ENCODE results near the gene ME2.

ME2 gene

GRCh38 chr18:50861617-50862016 lies 17.3 kb upstream of the ME2 start:
- no peak for TF ChIP-seq CTCF (IDR thresholded peaks at IDR 0.05; ENCODE audit: insufficient read depth, low read depth, low read length, missing control alignments)
- no peak for DNase-seq (ENCODE audit: low read depth)
- no peak overlapping the region for H3K4me3 ChIP-seq (ENCODE audit: low read depth, low read length)

- no peak overlapping the region for H3K4me3 ChIP-seq (ENCODE audit: low read depth, low read length)
- no peak for DNase-seq (ENCODE audit: low read depth)
- TF ChIP-seq CTCF (IDR thresholded peaks at IDR 0.05; ENCODE audit: insufficient read depth, low read depth, low read length, missing control alignments) = no peak
Observed at GRCh38 chr18:50862401-50862800, 16.5 kb upstream of the ME2 start.

GRCh38 chr18:50863840-50864375 lies 15.0 kb upstream of the ME2 start:
- TF ChIP-seq CTCF (IDR thresholded peaks at IDR 0.05; ENCODE audit: insufficient read depth, low read depth, low read length, missing control alignments) = no peak
- no peak overlapping the region for H3K4me3 ChIP-seq (ENCODE audit: low read depth, low read length)
- DNase-seq (ENCODE audit: low read depth) = no peak

- no peak for TF ChIP-seq CTCF (IDR thresholded peaks at IDR 0.05; ENCODE audit: insufficient read depth, low read depth, low read length, missing control alignments)
- no peak overlapping the region for H3K4me3 ChIP-seq (ENCODE audit: low read depth, low read length)
- DNase-seq (ENCODE audit: low read depth) = peak; percentile 29
Observed at GRCh38 chr18:50866765-50867164, 12.2 kb upstream of the ME2 start.

GRCh38 chr18:50869150-50869549 lies 9.8 kb upstream of the ME2 start:
- DNase-seq (ENCODE audit: low read depth) = no peak
- H3K4me3 ChIP-seq (ENCODE audit: low read depth, low read length) = no peak overlapping the region
- no peak for TF ChIP-seq CTCF (IDR thresholded peaks at IDR 0.05; ENCODE audit: insufficient read depth, low read depth, low read length, missing control alignments)

- H3K4me3 ChIP-seq (ENCODE audit: low read depth, low read length) = no peak overlapping the region
- DNase-seq (ENCODE audit: low read depth) = no peak
- TF ChIP-seq CTCF (IDR thresholded peaks at IDR 0.05; ENCODE audit: insufficient read depth, low read depth, low read length, missing control alignments) = no peak
Observed at GRCh38 chr18:50870138-50870845, 8.6 kb upstream of the ME2 start.

- no peak for DNase-seq (ENCODE audit: low read depth)
- no peak overlapping the region for H3K4me3 ChIP-seq (ENCODE audit: low read depth, low read length)
- TF ChIP-seq CTCF (IDR thresholded peaks at IDR 0.05; ENCODE audit: insufficient read depth, low read depth, low read length, missing control alignments) = no peak
Observed at GRCh38 chr18:50871846-50872245, 7.1 kb upstream of the ME2 start.
